ENCODE results near the gene ARSB.

DNA sequence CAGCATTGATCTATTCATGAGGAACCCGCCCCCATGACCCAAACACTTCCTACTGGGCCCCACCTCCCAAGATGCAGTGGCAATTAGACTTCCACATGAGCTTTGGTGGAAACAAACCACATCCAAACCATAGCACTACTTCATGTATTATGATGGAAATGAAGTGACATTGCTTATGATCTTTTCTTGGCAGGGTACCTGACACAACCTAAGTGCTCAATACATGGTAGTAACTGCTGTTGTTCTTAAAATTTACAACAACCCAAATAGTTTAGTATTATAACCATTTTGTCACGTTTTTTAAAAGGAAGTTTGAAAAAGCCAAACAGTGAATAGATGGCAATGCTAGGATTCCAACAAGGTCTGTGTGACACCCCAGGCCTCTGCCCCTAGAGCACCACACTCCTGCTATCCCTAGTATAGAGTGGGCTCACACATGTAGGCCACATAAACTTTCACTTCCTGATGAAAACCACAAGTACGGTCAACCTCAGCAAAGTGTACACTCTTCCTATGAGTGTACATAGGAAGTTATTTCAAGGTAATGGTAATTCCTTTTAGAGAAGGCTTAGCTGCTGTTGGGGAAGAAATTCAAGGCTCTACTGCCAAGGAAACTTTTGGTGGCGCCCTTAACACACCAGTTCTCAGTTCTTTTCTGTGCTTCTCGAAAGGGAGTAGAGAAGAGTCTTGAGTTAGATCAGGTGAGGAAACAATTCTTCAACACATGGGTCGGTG, 97.6 kb downstream of the ARSB start:
- peak; percentile 63 for TF ChIP-seq CTCF (conservative IDR thresholded peaks at IDR 0.05; ENCODE audit: low read length)
- no peak for TF ChIP-seq EZH2phosphoT487 (IDR thresholded peaks at IDR 0.05; ENCODE audit: borderline replicate concordance, low read depth, low read length)

Data from OCI-LY7 (cell line).